Stimulated activated CD8-positive, alpha-beta memory T cell treated with anti-CD3 and anti-CD28 coated beads, Interleukin-12 subunit alpha, Interleukin-12 subunit beta, amount 100 ng/mL, for 24 hours (primary cell): ENCODE measurements around the gene LIX1.
"Not testable (repeated sequence)": the region's sequence is repeated elsewhere in the genome, so short reads cannot be mapped to it uniquely, and the experiment has no call there.

ENCODE experiments used
- DNase-seq: peaks from one replicate; pipeline ENCODE4 v3.0.0-alpha.2; 2020; ENCODE audit errors: extremely low read depth

Gene LIX1

GRCh38 chr5:97141539-97141938 lies 872 bp downstream of the LIX1 start:
- no peak for DNase-seq

DNA sequence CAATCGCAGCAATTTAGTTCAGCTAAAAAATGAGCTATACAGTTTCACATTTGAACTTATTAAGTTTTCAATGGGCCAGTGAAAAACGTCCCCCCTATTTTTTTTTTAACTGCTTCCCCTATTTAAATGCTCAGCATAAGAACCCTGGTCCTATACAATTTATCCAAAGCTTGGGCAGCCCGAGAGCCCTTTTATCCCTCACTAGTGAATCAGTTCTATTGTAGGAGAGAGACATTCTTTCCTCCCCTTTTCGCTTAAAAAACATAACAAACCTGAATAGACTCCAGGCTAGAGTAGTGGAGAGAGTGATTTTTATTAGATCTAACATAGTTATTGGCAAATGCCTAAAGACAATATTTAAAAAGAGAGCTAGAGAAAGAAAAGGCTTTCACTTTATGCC lies 1.4 kb downstream of the LIX1 start:
- no peak for DNase-seq

- not testable (repeated sequence) for DNase-seq
Observed at GRCh38 chr5:97140250-97140649, 2.2 kb downstream of the LIX1 start.

DNA sequence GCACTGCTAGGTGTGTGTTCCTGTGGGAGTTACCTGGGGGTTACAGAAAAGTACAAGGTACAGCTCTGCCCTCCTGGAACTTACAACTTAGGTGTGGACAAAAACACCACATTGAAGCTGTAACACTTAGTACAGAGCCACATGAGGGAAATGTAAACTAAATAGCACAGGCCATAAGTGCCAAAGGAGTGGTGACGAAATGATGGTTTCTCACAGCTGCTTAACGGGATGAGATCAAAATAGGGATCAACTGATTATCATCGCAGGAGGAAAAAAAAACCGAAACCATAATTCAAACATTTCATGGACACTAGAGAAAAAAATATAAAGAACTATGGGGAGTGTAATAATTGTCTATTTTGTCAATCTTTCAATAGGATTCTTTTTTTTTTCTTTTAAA lies 5.9 kb downstream of the LIX1 start:
- DNase-seq, result no peak

GRCh38 chr5:97135868-97136267 lies 6.5 kb downstream of the LIX1 start:
- no peak for DNase-seq

DNA sequence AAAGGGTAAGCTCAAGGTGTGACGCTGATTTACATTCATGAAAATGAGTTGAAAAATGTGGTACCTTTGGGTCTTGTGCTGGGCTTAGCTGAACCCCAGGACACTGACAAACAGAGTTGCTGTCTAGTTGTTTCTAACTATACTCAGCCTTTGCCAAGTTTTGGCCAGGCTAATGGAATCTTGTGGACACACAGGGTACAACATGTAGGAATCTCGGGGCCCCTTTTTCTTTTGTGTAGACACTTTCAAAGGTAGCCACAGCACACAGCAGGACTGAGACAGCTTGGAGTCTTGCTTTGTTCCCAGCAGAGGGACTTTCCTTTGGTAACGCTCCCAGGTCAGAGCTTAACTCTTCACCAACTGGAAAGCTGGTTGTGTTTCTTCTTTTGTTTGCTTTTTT lies 7.8 kb downstream of the LIX1 start:
- DNase-seq, result no peak

DNA sequence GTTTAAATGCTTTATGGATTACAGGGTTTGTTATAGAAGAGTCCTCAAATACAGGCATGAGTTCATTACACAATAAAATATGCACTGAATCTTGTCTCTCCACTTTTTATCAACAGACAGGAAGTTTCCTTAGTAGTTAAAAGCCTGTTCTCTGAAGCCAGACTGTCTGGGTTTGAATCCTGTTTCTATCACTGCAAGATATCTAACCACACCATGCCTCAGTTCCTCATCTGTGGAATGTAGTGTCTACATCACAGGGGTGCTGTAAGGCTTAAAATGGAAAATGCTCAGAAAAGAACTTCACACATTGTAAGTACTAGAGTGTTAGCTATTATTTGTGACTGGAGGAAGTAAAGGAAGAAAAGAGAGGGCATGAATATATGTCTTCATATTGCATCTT lies 9.3 kb downstream of the LIX1 start:
- DNase-seq, result no peak

- no peak for DNase-seq
Observed at GRCh38 chr5:97131921-97132320, 10.5 kb downstream of the LIX1 start.

DNA sequence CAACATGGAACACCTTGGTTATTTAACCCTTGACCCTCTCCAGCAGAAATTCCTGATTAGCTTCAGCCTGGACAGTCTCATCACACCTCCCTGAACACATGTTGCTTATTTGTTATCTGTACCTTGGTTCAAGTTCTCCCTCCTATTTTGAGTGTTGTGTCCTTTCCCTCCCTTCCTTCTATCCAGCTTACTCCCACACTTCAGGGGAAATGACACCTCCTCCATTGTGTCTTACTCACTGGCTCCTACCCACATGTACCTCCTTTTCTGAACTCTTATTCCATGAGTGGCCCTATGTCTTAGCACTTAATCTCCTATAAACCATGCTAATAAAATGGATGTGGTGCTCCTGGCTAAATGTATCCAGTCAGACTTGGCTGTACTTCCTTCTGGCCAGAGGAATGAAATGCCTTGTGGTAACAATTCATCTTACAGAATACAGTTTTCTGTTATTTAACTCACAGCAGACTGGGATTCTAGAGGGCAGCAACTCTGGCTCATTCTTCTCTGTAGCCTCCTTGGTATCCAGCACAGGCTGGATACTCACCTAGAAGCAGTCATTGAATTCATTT lies 11.2 kb downstream of the LIX1 start:
- no peak for DNase-seq

GRCh38 chr5:97127727-97128126 lies 14.7 kb downstream of the LIX1 start:
- no peak for DNase-seq

DNA sequence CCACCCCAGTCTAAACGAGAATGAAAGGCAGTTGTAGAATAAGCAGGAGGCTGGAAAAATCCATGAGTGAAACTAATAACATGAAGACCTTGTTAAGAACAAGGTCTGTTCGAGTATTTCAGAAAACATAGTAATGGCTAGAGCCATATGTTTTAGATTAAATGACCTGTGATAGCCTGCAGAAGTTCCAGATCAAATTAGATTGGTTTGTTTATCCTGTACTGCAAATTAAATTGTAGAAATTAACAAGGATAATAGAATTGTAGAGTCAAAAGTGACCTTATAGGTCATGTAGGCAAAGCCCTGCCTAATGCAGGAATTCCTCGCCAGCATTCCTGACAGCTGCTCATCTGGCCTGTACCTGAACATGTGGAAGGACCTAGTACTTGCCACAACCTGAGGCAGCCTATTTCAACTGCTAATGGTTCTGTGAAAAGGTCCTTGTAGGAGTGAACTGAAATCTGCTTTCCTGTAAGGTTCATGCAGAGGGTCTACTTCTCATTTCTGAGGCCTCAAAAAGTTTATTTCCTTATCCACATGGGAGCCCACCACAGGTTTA lies 17.2 kb downstream of the LIX1 start:
- DNase-seq, result no peak

GRCh38 chr5:97124335-97124734 lies 18.1 kb downstream of the LIX1 start:
- DNase-seq, result no peak

DNA sequence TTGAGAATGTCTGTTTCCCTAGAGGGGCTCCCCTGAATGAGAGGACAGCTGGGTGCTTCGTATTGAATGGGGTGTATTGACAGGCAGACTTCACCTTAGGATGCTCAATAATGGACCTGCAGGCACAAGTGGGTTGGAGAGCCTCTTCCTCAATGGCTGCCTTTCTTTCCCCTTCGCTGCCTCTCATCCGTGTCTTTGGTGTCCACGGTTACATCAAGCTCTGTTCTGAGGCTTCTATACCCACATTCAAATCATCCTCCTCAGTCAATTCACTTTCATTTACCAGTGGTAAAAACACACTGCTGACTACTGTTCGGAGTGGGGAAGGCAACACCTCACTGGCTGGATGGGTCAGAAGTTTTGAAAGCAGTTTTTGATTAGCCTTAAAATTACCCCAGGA lies 20.6 kb downstream of the LIX1 start:
- DNase-seq, result no peak

DNA sequence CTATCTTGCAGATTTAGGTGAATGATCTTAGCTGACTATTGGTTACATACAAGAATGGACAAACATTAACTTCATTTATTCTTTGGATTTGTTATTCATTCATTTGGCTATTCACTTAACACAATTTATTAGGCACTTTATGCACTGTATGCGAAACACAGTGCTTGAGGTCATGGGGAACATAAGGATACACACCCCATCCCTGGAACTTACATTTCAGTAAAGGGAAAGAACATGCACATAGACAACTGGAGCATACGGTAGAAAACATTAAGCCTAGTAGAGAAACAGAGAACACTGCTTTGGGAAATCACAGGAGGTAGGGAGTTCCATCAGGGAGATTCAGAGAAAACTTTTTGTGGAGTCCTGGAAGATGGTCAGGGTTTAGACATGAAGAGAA lies 22.2 kb downstream of the LIX1 start:
- DNase-seq, result no peak

DNA sequence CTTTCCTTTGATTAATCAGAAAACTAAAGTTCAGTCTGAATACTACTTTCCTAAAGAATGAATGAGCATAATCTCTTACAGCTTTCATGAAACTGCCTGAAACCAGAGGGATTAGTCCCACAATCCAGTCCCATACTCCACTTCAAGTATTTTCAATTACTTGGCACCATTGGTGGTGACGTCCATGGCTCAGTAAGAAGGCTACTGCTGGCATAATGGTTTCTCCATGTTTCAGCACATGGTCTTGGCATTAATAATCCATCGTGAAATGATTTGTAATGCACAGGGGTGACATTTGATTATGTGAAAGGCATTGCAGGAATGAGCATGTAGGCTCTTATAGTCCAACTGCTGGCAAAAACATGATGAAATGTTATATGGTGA lies 23.4 kb downstream of the LIX1 start:
- no peak for DNase-seq

DNA sequence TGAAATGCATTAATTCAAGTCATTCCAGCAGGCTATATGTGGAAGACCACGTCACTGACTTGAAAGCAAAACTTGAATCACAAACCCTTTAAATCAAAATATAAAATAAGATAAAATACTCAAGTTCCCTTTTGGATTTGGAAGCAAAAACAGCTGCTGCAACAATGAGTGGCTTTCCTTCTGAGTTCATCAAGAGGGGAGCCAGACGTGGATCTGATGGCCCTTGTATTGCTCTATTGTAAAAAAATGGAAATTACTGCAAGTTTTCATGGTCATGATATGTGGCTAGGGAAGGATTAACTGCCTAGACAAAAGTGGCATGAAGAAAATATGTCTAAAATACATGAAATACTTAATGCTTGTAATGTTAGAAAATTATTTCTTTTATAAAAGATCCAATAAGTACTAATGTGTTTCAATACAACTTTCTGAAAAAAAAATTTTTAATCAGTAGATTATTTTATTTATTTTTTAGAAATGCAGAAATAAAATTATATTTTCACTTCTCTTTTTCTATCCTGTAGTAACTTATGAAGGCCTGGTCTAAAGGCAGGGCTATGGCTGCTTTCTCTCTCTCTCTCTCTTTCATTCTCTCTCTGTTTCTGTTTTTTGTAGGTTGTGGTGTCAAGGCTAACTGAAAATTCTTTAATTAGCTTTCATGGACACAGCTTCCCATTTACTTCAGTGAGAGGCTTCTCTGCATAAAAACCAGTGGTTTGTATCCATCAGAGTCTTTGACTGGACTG lies 24.0 kb downstream of the LIX1 start:
- no peak for DNase-seq

DNA sequence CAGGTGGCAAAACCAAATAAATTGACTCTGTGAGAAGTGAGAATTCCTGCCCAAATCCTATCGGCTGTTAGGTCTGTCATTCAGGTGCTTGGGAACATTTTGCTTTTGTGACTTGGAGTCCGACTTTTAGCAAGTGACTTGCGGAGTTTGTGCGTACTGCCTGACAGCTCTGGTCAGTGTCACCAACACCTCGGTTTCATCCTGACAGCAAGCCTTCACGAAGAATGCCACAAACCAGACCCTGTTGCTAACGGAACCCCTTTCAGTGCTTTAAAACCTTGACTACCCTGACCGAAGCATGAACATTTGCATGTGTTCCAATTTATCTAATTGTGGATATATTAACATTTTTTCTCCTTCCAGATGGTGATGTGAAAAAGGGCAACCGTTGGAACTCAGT lies 26.5 kb downstream of the LIX1 start:
- no peak for DNase-seq

DNA sequence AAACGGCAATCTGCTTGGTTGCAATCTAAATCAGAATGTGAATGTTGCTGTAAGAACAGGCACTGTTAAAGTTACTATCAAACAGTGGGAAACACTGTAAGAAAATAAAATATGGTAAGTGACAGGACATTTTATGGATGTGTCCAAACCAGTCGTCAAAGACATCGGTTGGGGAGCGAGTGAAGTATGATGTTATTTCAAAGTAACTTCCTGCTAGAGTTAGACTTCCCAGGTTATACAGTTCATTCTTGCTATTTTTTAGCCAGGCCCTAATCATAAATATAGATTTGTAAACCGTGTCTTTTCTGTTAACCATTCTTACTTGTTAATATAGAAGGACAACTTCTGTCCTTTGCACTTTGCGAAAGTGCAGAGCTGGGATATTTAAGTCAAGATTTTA lies 30.2 kb downstream of the LIX1 start:
- no peak for DNase-seq

DNA sequence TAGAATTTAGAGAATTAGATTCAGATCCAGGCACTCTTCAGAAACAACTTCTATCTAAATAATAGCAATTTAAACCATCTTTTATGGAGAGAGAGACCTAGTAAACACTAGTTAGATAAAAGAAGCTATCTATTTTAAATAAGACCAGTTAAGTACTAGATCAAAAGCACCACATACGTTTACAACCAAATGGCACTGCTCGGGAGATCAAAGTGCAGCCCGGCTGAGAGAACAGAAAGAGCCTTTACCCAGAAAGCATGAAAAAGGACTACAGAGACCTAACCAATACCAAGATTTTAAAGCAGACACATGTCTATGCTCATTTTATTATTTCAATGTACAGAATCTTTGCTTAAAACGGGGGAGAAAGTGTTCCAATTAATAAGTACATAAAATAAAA lies 30.8 kb downstream of the LIX1 start:
- DNase-seq, result no peak

- DNase-seq, result no peak
Observed at GRCh38 chr5:97111004-97111403, 31.4 kb downstream of the LIX1 start.

DNA sequence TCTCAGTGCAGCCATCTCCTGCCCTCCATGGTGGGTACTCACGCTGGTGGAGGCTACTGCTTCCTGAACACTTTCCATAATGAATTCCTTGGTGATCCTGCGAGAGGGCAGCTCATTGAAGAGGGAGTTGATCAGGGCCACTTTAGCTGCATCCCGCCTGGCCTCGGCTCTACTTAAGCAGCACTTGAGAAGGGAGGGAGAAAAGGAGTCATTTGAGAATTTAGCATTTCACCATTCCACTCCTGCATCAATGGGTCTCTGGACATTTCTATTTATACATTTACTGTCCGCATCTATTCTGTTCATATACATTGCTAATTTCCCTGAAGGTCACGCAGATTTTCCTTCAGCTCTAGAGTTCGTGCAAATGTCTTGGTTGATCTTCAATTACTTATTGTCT lies 35.1 kb downstream of the LIX1 start:
- no peak for DNase-seq

- no peak for DNase-seq
Observed at GRCh38 chr5:97106216-97106581, 36.2 kb downstream of the LIX1 start.

- DNase-seq, result no peak
Observed at GRCh38 chr5:97105501-97106215, 36.8 kb downstream of the LIX1 start.
